Stimulated activated CD4-positive, alpha-beta T cell treated with anti-CD3 and anti-CD28 coated beads, Interleukin-1b, Interleukin-23, amount 100 ng/mL, for 4 hours (primary cell): ENCODE measurements around the gene CRYZL1.

Experiments
- DNase-seq, 2 donors: peaks; one replicate each; pipeline ENCODE4 v3.0.0-alpha.2; 2020; ENCODE audit warnings: low read depth in 2 of 2

The CRYZL1 gene

DNA sequence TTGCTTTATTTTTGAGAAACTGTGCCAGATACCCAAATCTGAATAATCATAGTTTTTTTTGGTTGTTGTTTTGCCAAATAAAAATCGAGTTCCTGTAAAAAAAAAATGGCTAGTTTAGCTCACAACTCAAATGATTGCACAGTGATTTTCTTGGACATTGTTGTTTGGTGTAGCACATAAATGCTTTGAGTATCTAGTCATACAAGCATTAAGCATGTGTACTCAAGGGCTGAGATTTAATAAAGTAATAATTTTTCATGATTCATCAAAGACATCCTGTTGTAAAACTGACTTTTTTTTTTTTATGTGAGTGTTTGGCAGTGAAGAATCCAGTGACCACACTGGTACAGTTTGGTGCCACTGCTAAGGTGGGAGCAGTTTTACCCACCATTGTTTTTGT lies 19.6 kb upstream of the CRYZL1 start:
- no peak for DNase-seq

DNA sequence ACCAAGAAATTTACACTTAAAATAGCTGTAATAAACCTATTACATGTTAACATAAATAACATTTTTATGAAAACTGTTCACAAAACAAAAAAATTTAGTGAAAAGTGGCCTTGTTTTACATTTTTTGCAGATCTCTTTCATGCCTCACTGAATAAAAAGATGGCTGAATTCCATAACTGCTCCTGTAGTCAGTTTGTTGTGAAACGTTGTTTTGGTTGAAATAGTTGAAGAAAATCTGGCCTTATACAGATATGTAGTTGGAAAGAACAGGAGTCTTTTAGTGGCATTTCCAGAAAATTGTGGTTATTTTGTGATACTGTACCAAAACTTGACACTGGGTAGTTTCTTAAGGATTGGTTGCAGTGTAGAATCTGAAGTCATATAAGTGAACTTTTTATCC lies 18.9 kb upstream of the CRYZL1 start:
- no peak for DNase-seq

DNA sequence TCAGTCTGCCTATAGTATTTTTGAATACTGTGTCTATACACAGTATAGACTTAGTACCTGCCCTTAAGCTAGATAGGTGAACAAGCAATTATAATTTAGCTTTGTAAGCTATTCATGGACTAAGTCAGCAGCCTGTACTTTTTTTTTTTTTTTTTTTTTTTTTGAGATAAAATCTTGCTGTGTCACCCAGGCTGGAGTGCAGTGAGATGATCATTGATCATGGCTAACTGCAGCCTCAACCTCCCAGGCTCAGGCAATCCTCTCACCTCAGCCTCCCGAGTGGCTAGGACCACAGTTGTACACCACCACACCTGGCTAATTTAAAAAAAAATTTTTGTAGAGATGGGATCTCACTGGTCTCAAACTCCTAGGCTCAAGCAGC lies 18.0 kb upstream of the CRYZL1 start:
- no peak for DNase-seq

DNA sequence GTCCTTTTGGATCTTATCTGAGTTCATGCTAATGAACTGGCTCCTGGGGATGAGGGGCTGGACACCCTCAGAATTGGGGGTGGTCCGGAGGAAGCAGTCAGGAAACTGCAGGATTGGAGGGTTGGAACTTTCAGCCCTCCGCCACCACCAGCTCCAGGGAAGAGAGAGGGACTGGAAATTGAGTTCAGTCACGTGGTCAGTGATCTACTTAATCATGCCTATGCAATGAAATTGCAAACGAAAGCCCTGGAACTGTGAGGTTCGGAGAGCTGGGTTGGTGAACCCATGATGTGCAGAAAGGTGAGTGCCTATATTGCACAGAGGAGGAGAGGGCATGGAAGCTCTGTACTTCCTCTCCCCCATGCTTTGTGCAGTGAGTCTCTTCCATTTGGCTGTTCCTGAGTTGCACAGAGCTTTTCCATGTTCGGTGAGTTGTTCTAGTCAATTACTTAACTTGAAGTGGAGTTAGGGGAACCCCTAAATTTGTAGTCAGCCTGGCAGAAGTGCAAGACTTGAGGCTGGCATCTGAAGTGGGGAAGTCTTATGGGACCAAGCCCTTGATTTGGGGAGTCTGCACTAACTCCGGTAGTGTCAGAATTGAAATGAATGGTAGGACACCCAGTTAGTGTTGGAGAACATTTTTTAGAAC lies 17.5 kb upstream of the CRYZL1 start:
- no peak for DNase-seq

DNA sequence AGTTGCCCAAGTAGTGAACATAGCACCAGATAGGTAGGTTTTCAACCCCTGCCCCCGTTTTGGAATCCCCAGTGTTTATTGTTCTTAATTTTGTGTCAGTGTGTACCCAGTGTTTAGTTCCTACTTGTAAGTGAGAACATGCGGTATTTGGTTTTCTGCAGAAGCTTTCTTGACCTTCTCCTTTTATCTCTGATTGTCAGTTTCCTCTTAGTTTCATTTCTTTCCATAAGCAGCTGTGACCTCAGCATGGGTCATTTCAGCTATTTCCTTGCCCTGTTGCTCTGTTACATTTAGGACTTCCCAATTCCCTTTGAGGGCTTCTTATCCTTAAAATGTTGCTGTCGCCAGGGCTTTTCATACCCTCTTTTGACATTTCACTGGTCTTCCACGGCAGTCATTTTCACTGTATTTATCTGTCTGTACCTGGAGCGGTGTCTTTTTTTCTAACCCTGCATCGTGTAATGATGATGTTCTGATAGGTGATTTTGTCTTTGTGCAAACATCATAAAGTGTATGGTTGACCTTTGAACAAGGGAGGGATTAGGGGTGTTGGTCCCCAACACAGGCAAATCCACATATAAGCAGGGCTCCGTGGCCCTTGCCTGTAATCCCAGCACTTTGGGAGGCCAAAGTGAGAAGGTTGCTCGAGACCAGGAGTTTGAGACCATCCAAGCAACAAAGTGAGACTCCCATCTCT lies 15.7 kb upstream of the CRYZL1 start:
- no peak for DNase-seq

DNA sequence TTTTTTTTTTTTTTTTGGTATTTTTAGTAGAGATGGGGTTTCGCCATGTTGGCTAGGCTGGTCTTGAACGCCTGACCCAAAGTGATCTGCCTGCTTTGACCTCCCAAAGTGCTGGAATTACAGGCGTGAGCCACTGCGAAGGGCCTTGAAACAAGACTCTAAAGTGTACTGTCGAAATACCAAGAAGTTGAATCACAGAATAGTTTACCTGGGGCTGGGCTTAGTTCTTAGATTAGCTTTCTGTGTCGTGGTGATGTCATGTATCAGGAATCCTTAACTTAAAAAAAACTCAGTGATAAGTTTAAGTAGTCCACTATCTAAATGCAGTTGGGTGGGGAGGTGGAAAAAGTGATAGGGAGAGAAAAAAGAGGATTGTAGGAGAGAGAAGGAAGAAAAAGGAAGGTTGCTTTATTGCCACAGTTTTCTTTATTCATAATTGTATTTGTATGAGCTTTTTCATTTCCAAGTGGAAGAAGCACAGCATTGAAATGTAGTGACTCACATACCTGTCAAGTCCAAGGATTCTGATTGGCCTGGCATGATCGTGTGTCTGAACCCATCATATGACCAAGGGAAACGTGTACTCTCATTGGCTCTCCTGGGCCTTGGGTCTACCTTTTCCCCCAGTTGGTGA lies 14.2 kb upstream of the CRYZL1 start:
- DNase-seq, result no peak

DNA sequence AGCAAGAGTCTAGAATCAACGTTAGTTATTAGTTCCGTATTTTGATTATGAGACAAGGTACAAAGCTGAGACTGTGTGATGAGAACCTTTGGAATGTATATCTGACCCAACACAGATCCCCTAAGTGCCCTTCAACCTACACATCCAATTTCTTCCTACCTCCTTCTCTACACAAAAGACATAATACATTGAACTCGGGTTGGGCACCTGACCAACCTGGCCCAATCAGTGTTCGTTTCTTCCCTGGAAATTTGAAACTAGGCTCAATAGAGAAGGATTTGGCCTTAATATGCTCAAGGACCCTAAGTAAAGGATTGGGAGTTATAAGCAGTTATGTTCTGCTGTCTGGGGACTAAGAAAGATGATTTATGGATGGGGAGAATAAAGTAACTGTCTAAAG lies 12.9 kb upstream of the CRYZL1 start:
- no peak for DNase-seq

DNA sequence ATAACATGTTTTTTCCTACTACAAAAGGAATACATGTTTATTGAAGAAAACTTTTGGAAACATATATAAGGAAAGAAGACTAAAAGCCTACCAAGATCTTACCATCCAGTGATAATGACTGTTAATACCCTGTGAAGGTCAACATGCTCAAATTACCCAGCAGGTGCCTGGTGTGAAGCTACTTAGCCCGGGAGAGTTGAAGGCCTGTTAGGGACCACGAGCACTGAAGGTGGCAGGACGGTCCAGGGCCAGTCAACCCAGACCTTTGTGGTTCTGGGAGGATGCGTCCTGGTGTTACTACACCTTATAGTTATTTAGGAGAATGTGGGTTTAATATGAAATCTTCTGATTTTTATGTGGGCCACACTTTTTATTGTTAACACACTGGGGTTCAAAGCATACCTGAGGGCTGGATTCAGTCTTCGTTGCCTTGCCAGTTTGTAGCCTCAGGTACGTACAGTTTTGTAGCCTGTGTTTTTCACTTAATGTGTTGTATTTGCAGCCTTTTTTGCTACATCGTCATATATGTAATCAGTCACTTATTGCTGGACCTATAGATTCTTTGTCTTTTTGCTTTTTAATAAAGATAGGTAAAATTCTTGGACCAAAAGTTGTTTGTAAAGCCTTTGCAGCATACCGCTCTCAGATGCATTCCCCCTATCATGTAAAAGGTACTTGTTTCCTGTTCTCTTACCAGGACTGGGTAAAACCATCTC lies 10.6 kb upstream of the CRYZL1 start:
- no peak for DNase-seq

DNA sequence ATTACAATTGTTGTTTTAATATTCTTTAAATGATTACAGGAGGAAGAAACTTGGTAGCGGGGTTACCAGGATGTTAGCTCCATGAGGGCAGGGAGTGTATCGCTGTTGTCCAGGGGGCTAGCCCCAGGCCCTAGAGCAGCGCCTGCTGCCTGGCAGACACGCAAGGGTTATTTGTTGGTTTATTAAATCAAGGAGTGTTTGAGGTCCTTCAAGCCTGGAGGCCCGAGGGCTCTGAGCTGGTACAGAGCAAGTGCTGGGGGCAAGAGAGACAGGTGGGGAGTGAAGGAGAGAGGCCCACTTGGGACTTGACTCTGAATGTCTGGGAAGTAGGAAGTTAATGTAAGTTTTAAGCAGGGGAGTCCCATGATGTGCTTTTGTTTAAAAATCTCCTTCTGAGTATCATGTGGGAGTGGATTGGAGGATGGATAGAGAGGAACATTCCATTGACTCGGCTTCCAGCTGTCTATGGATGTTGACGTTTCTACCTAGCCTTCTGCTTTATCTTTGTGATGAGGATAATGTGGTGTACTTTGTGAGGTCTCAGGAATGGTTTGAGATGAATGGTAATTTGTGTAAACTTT lies 9.5 kb upstream of the CRYZL1 start:
- no peak for DNase-seq

DNA sequence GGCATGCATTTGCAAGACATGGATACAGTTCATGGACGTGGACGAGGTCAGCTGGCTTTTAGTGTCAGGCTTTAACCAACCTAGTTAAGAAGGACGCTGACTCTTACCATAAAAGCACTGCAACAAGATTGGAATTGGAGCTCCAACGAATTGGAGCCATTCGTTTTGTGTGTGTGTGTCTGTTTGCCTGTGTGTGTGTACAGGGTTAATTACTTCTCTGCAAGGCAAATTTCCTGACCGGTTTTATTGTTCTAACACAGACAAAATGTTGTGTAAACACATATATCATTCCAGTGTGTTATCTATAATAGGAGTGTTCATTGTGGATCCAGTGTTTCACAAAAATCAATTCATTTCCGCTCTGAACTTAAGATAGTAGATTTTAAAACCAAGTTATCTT lies 8.7 kb upstream of the CRYZL1 start:
- DNase-seq, result no peak

DNA sequence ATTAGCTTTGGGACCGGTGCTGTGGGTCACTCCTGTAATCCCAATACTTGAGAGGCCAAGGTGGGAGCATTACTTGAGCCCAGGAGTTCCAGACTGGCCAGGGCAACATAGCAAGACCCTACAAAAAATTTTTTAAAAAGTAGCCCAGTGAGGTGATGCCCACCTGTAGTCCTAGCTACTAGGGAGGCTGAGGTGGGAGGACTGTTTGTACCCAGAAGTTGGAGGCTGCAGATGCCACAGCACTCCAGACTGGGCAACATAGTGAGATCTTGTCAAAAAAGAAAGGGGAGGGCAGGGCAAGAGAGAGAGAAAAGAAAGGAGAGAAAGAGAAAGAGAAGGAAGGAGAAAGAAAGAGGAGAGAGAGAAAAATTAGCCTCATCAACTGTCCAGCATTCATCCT lies 7.0 kb upstream of the CRYZL1 start:
- DNase-seq, result no peak

DNA sequence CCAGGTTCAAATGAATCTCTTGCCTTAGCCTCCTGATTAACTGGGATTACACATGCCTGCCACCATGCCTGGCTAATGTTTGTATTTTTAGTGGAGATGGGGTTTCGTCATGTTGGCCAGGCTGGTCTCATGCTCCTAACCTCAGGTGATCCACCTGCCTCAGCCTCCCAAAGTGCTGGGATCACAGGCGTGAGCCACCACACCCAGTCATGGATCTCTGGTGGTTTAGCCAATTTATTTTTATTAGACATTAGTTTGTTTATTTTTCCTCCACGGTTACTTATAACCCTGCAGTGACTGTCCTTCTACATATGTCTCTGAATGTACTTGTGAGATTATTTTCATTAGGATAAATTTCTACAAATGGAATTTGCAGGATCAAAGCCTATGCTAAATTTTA lies 6.0 kb upstream of the CRYZL1 start:
- no peak for DNase-seq

DNA sequence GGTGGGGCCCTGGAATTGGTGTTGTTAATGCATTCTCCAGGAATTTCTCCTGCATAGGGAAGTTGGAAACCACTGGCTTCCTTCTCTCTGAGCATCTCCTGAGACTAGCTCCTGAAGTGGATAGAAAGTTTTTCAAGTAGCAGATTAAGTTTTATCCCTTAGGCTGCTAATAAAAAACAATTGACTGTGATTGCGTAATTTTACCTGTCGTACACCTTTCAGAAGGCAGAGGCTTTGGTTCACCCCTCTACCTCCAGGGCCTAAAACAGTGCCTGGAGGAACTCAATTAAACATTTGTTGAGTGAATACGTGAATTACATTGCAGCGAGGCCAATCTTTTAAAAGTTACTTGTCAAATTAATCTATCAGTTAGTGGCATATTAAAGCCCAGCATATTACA lies 4.2 kb upstream of the CRYZL1 start:
- no peak for DNase-seq

DNA sequence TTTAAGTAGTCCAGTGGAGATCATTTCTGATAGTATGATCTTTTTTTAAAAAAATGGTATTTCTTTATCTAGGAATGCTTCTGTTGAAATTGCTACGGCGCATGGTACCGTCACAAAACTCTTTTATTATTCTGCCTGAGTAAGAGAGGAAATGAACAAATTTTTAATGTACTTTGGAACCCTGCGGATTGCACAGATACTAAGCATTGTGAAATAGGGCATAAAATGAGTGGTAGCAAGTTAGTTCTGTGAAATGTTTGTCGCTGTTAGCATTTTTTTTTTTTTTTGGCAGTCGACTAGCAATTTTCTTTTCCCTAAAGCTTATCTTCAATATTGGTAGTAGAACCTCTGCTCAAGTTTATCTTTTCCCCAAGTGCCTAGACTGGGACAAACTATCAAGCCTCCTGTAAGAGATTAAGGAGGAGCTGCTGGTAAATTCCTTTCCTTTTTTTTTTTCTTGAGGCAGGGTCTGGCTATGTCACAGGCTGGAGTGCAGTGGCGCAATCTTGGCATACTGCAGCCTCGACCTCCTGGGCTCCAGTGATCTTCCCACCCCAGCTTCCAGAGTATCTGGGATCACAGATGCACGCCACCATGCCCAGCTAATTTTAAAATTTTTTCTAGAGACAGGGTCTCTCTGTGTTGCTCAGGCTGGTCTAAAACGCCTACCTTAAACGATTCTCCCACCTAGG lies 3.0 kb upstream of the CRYZL1 start:
- DNase-seq, result no peak

DNA sequence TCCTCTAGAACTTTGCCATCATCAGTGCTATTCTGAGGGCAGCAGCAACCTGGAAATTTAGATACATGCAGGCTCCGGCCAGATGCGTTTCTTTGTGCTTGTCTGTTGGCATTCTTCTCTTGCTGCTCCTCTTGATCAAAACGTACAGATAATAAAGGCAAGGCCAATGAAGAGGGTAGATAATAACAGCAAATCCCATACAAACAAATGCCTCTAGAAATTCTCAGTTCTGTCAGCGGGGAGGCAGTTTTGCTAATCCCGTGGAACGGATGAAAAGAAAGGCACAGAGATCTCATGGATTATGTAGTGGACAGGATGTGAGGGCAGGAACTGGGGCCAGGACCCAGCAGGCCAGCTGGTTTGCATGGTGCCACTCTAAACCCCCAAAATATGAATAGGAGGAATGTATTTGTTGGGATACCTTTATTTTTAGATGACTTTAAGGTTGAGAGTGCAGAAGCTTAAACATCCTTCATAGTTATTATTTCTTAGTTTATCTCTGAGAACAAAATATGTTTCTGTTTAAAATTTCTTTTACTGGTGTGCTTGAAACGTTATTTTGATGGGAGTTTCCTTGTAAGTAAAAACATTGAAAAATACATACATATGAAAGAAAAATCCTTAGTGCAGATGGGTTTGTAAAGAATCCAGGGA lies 2.2 kb upstream of the CRYZL1 start:
- DNase-seq, result no peak

DNA sequence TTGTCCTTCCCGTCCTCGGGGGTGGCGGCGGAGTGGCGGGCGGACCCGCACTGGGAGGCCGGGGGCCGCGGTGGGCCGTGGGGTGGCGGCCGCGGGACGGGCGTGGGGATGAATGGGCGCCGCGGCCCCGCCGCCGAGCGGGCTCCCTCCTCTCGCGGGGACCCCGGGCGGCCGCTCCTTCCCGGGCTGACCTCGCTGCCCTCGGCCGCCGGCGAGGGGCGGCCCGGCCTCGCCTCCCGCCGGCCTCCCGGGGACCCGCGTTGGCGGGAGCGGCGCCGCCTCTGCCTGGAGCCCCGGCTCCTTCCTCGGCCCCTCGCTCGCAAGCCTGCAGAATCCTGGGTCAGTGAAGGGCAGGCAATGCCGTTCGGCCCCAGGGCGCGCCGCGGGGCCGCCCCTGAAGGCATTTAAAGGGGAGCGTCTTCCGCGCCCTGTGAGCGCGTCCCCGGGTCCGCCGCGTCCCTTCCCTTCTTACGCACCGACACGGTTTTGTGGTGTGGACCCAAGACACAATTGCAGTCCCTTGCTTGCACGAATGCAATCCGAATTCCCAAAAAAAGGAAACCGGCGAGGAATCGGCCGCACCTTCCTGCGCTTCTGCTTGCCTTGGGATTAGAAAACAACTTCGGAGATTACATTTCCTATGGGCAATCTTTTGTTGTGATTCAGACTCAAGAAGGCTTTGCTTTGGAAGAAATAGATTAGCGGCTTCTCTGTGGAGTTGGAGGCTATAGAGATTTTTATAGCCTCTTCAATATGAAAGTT lies 1.5 kb upstream of the CRYZL1 start:
- peak in 1 of 2 donors; percentile 3 for DNase-seq

DNA sequence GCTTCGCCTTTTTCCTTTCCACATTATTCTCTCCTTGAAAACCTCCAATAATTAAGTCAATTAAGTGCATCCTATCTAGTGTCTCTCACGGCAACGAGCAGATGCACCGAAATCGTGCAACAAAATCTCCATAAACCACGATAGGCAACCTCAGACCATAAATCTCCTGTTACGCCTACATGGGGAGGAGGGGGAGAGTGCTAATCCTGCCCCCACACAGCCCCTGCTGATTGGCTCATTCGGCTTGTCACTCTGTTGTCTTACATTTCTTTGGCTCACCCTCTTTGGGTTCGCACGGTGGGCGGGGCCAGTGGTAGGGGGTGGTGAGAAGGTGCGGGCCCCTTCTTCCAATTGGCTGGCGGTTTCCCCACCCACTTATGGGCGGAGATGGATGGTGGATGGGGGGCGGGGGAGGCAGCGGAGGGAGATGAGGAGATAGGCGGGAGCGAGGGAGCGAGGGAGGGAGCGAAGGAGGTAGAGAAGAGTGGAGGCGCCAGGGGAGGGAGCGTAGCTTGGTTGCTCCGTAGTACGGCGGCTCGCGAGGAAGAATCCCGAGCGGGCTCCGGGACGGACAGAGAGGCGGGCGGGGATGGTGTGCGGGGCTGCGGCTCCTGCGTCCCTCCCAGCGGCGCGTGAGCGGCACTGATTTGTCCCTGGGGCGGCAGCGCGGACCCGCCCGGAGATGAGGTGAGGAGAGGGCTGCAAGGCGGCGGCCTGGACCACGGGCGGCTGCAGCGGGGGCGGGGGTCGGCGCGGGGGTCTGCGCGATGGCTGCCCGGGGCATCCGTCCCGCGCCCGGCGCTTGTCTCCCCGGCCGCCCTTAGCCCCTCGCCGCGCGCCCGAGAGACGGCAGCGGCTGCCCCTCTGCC lies 720 bp upstream of the CRYZL1 start, which contains the start of gene ITSN1:
TSS of gene ITSN1 (plus strand) at position 475 of the 869 bp plus-strand sequence. CDS start 76,328 bp downstream, outside the sequence.
- peak; percentile 100 for DNase-seq

DNA sequence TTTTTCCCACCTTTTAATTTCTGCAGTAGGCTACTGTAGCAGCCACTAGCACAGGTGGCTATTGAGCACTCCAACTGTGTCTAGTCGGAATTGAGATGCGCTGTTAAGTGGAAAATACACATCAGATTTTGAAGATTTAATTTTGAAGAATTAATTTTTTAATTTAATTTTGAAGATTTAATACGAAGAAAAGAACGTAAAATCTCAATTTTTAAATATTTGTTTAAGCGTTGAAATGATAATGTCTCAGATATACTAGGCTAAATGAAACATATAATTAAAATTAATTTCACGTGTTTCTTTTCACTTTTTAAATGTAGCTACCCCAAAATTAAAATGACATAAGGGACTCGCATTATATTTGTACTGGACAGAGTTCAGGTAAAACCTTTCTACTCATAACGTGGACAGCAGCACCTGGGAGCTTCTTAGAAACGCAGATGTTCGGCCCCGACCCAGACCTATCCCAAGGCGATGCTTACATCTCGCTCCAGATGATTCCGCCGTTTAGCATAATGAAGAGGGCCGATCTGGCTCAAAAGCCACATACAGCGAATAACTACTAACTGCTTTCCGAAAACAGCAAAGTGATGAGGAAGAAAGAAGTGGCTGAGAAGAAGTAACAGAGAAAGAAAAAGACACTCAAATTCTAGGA lies 717 bp downstream of the CRYZL1 start:
- DNase-seq, result no peak

DNA sequence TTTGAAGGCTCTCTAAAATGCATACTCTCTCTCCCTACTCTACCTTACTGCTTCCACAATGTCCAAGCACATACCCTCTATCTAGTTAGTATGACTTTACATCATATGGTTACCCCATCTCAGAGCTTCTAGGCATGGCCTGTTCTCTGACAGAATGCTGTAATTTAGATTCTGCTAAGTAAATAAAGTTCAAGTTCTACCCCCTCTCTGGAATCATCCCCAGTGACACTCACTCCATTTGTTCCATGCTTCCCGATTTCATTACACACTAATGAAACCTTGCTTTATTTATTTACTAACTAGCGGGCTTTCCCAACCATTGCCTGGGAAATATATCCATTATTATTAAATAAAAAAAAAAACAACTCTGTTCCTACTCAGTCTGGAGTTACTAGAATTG lies 7.3 kb downstream of the CRYZL1 start:
- no peak for DNase-seq
